H1 (cell line): ENCODE data around the gene FUT2. TPM values are rescaled to one million over a fixed set of nuclear protein-coding genes. Genes with fewer than 3 reads are reported as not detected.
A peak's percentile ranks its signal among the peaks of the same experiment; 100 is the strongest.

ENCODE experiments used
- CTCF ChIA-PET: fragments of 300-600 bp; sonication (Branson Sonifier 250); formaldehyde crosslinking; loops from one replicate; lab custom pipeline; 2021; ENCODE audit not compliant: partially characterized antibody; lab: Charles Lee
- POLR2A ChIA-PET: fragments of 300-600 bp; sonication (Branson Sonifier 250); formaldehyde crosslinking; loops from one replicate; lab custom pipeline; 2021; ENCODE audit warnings: inconsistent platforms; ENCODE audit not compliant: partially characterized antibody; lab: Charles Lee
- DNase-seq, 2 experiments: peaks; one replicate each; pipeline versions ENCODE4 v3.0.0 to v3.0.0-alpha.2; 2010 to 2022; ENCODE audit warnings: low spot score in 2 of 2, low read depth in 1 of 2, mixed read lengths in 1 of 2
- FAIRE-seq: peaks from 2 replicates; lab custom pipeline; 2011; peaks lifted over from hg19 to GRCh38; lab: Jason Lieb, UNC
- H2AFZ ChIP-seq: 2 replicates; pipeline ENCODE4 v1.8.1; 2012; ENCODE audit warnings: low read length, inconsistent platforms
- H2AK5ac ChIP-seq: 2 replicates; pipeline ENCODE4 v1.6.1; 2013; ENCODE audit warnings: low read depth, low read length
- H2BK120ac ChIP-seq: replicated peaks from 2 replicates; pipeline ENCODE3; 2013; ENCODE audit warnings: low read depth, low read length, inconsistent platforms
- H2BK12ac ChIP-seq: 2 replicates; pipeline ENCODE4 v1.6.1; 2013; ENCODE audit warnings: low read depth, low read length
- H2BK15ac ChIP-seq: 2 replicates; pipeline ENCODE4 v1.6.1; 2013; ENCODE audit warnings: low read length
- H2BK20ac ChIP-seq: 2 replicates; pipeline ENCODE4 v1.6.1; 2013; ENCODE audit warnings: low read length
- H2BK5ac ChIP-seq: 2 replicates; pipeline ENCODE4 v1.6.1; 2013; ENCODE audit warnings: low read depth, low read length
- H3K14ac ChIP-seq: 2 replicates; pipeline ENCODE4 v1.6.1; 2013; ENCODE audit warnings: inconsistent platforms; ENCODE audit not compliant: insufficient read length
- H3K18ac ChIP-seq: 2 replicates; pipeline ENCODE4 v1.6.1; 2013; ENCODE audit warnings: low read length; ENCODE audit errors: extremely low read depth
- H3K23ac ChIP-seq: 2 replicates; pipeline ENCODE4 v1.6.1; 2013; ENCODE audit warnings: inconsistent platforms; ENCODE audit not compliant: insufficient read length
- H3K23me2 ChIP-seq: 2 replicates; pipeline ENCODE4 v1.6.1; 2013; ENCODE audit warnings: low read depth, low read length
- H3K27ac ChIP-seq: 2 replicates; pipeline ENCODE4 v1.6.1; 2011; ENCODE audit warnings: low read depth, low read length, inconsistent platforms
- H3K27me3 ChIP-seq, 4 experiments: replicated peaks in 1 of 4; 1 replicate in 1 of 4; 2 replicates in 3 of 4; pipeline versions ENCODE4 v1.6.1 to v1.8.1; 2011 to 2013; ENCODE audit warnings: low read length in 3 of 4, mild to moderate bottlenecking in 3 of 4, inconsistent platforms in 2 of 4, mixed read lengths in 2 of 4, moderate library complexity in 1 of 4; ENCODE audit not compliant: control insufficient read depth in 3 of 4, insufficient read depth in 3 of 4; ENCODE audit errors: extremely low read depth in 1 of 4
- H3K36me3 ChIP-seq, 4 experiments: 2 replicates each; pipeline versions ENCODE4 v1.6.1 to v1.8.1; 2011 to 2013; ENCODE audit warnings: mild to moderate bottlenecking in 4 of 4, low read length in 3 of 4, moderate library complexity in 2 of 4, control low read depth in 1 of 4, inconsistent platforms in 1 of 4; ENCODE audit not compliant: insufficient read depth in 4 of 4, control insufficient read depth in 2 of 4
- H3K4ac ChIP-seq: replicated peaks from 2 replicates; pipeline ENCODE3; 2013; ENCODE audit warnings: low read length, low read depth, mixed read lengths, inconsistent platforms; ENCODE audit not compliant: insufficient read length
- H3K4me1 ChIP-seq, 4 experiments: replicated peaks in 1 of 4; 1 replicate in 1 of 4; 2 replicates in 3 of 4; pipeline versions ENCODE4 v1.6.1 to v1.8.1; 2011 to 2013; ENCODE audit warnings: low read length in 3 of 4, inconsistent platforms in 2 of 4, mixed read lengths in 1 of 4; ENCODE audit not compliant: insufficient read depth in 4 of 4, control insufficient read depth in 3 of 4
- H3K4me2 ChIP-seq, 2 experiments: 2 replicates each; pipeline versions ENCODE4 v1.6.1 to v1.8.1; 2011 to 2013; ENCODE audit warnings: low read depth in 2 of 2, low read length in 2 of 2, control low read depth in 1 of 2, inconsistent platforms in 1 of 2, mild to moderate bottlenecking in 1 of 2; ENCODE audit not compliant: insufficient read depth in 1 of 2
- H3K4me3 ChIP-seq, 4 experiments: fragments of 200-600, 300-600 bp in 1 of 4; sonication (generic), shearing (Covaris generic), sonication (Bioruptor Twin) in 1 of 4; 2 replicates each; pipeline versions ENCODE4 v1.5.1 to v1.8.1; 2011 to 2016; ENCODE audit warnings: low read length in 4 of 4, low read depth in 3 of 4, control low read depth in 2 of 4, inconsistent platforms in 2 of 4, mild to moderate bottlenecking in 2 of 4, mixed read lengths in 1 of 4, moderate library complexity in 1 of 4; ENCODE audit not compliant: insufficient read depth in 2 of 4; ENCODE audit errors: extremely low read depth in 1 of 4
- H3K56ac ChIP-seq: replicated peaks from 2 replicates; pipeline ENCODE3; 2013; ENCODE audit warnings: low read depth, mild to moderate bottlenecking, mixed read lengths, low read length, inconsistent platforms; ENCODE audit not compliant: insufficient read length
- H3K79me1 ChIP-seq: 2 replicates; pipeline ENCODE4 v1.6.1; 2013; ENCODE audit warnings: low read depth, low read length, control low read depth
- H3K79me2 ChIP-seq, 2 experiments: 2 replicates each; pipeline versions ENCODE4 v1.6.1 to v1.8.1; 2012 to 2013; ENCODE audit warnings: low read length in 2 of 2, mild to moderate bottlenecking in 2 of 2, inconsistent platforms in 1 of 2; ENCODE audit not compliant: insufficient read depth in 2 of 2, control insufficient read depth in 1 of 2
- H3K9ac ChIP-seq, 4 experiments: replicated peaks in 1 of 4; 1 replicate in 1 of 4; 2 replicates in 3 of 4; pipeline versions ENCODE4 v1.6.1 to v1.8.1; 2011 to 2013; ENCODE audit warnings: low read depth in 3 of 4, low read length in 3 of 4, control low read depth in 2 of 4, mild to moderate bottlenecking in 2 of 4, moderate library complexity in 2 of 4, inconsistent platforms in 1 of 4; ENCODE audit errors: extremely low read depth in 1 of 4
- H3K9me3 ChIP-seq, 2 experiments: 2 replicates each; pipeline versions ENCODE4 v1.6.1 to v1.8.1; 2012 to 2013; ENCODE audit warnings: mild to moderate bottlenecking in 2 of 2, moderate library complexity in 2 of 2, control low read depth in 1 of 2, inconsistent platforms in 1 of 2, low read depth in 1 of 2, low read length in 1 of 2, mixed read lengths in 1 of 2; ENCODE audit not compliant: insufficient read depth in 2 of 2
- H4K20me1 ChIP-seq, 2 experiments: replicated peaks in 1 of 2; 2 replicates each; pipeline versions ENCODE3 to v1.8.1; 2011 to 2013; ENCODE audit warnings: inconsistent platforms in 2 of 2, low read length in 2 of 2, mild to moderate bottlenecking in 1 of 2; ENCODE audit not compliant: insufficient read depth in 2 of 2, control insufficient read depth in 1 of 2
- H4K5ac ChIP-seq: 2 replicates; pipeline ENCODE4 v1.6.1; 2013; ENCODE audit warnings: low read length, low read depth, mixed read lengths, inconsistent platforms; ENCODE audit not compliant: insufficient read length
- H4K8ac ChIP-seq: 2 replicates; pipeline ENCODE4 v1.8.0; 2013; ENCODE audit warnings: mild to moderate bottlenecking, moderate library complexity, low read length, inconsistent platforms; ENCODE audit not compliant: insufficient read depth; ENCODE audit errors: extremely low read depth
- H4K91ac ChIP-seq: replicated peaks from 2 replicates; pipeline ENCODE3; 2013; ENCODE audit warnings: low read length, mixed read lengths, inconsistent platforms; ENCODE audit not compliant: insufficient read length
- CBX8 ChIP-seq: fragments of 300-800, 300-1000 bp; sonication (generic); IDR thresholded peaks from 2 replicates; pipeline ENCODE4 v1.7.1; 2016; ENCODE audit warnings: low read depth, low read length, borderline replicate concordance
- RBBP5 ChIP-seq: IDR thresholded peaks from 2 replicates; pipeline ENCODE4 v1.7.1; 2012; ENCODE audit warnings: low read depth, mild to moderate bottlenecking, inconsistent platforms, low read length, moderate library complexity, borderline replicate concordance
- RFX5 ChIP-seq: IDR thresholded peaks from 2 replicates; pipeline ENCODE4 v1.6.1; 2011; ENCODE audit warnings: low read depth, low read length, improper control_type of control experiment, borderline replicate concordance
- SIX5 ChIP-seq: IDR thresholded peaks from 2 replicates; pipeline ENCODE4 v1.6.1; 2011; ENCODE audit warnings: mild to moderate bottlenecking, low read depth, low read length
- SP4 ChIP-seq: IDR thresholded peaks from 2 replicates; pipeline ENCODE4 v1.6.1; 2012; ENCODE audit warnings: low read length, inconsistent platforms
- TEAD4 ChIP-seq: IDR thresholded peaks from 2 replicates; pipeline ENCODE4 v1.6.1; 2012; ENCODE audit warnings: low read depth, low read length, inconsistent platforms, mixed read lengths
- WGBS, 2 experiments: shearing (Covaris generic) in 1 of 2; methylation state at CpG; one replicate each; pipeline versions ENCODE4 v1.1.6 to v1.1.7; 2013 to 2015; ENCODE audit warnings: low lambda C conversion rate in 2 of 2, mixed read lengths in 2 of 2, inconsistent platforms in 1 of 2, low coverage in 1 of 2, missing lambda C conversion rate in 1 of 2; ENCODE audit not compliant: insufficient replicate concordance in 2 of 2, insufficient coverage in 1 of 2, insufficient read length in 1 of 2; ENCODE audit errors: extremely low coverage in 1 of 2, missing lambda C conversion rate in 1 of 2; 5-methylcytosine and 5-hydroxymethylcytosine counted together
- polyA plus RNA-seq, 7 experiments: library from polyadenylated mRNA; depleted of rRNA in 3 of 7; stranded (reverse) in 5 of 7; unstranded in 2 of 7; fragments of >200 nt in 5 of 7; fragments of 200-250 nt in 2 of 7; gene quantifications; 1 replicate in 5 of 7; 2 replicates in 1 of 7; 4 replicates in 1 of 7; pipeline versions ENCODE4 v1.2.1 to v1.2.3, GENCODE V29; 2011 to 2013; ENCODE audit warnings: missing spikeins in 2 of 7, mixed read lengths in 2 of 7
- total RNA-seq: library from RNA; stranded (reverse); fragmentation: NEBNext Ultra II Directional; extraction: Animal tissue kit (Norgen Biotek cat#: 25700); gene quantifications from 2 replicates; pipeline ENCODE4 v1.2.1, GENCODE V29; 2021

The FUT2 gene
- total and polyA plus RNA-seq, 2 of the 8 experiments (the other 6 are each of a cell fraction or from before 2014, with no cell fraction given), result 5.0 to 5.6 TPM

DNA sequence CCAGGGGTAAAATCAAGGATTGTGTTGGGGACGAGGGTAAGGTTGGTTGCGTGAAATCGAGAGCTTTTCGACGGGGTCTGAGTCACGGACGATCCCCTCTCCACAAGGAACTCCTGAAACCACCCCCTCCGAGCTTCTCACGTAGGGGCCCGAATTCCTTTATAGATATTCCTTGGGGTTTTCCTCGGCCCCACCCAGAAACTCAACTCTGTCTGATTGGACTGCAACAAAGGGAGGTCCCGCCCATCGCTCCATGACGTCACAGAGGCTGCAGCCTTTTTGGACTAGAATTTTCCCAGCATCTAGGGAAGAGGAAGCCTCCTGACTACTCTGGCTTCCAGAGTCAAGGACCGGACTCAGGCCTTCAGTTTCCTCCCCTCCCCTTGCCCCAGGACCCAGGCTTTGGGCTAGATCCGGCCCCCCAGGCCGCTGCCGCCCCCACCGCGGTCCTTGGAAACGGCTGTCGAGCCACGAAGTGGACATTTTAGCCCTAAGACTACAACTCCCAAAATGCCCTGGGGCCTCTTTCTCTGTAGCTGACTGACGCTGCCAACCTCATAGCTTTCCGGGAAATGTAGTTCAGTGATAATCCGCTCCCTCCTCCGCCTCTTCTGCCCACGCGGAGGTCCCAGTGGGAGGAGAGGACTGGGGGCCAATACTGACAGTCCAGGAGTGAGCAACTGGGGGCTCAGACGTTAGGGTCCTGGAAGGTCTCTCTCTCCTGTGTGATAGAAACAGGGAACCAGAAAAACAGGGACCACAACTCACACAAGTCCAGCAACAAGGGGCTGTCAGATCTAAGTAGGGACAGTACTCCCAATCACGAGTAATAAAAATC, 51.2 kb downstream of the FUT2 start, which contains the start of gene IZUMO1:
Gene IZUMO1 (minus strand): TSS at position 172 of the 838 bp plus-strand sequence. CDS start 1,050 bp downstream, outside the sequence.
- peak within 1 kb of the TSS; percentile 41; the same call in 1 of the 2 replicates for H4K8ac ChIP-seq
- CTCF ChIA-PET, result interaction anchor here (1.1 to 1.2 kb wide), 2 partner anchors 34 to 36 kb away, joined by 3 read pairs; no protein-coding TSS in a partner anchor
- H3K4me1 ChIP-seq, result peaks cover 4 to 6% (median 5%) of the 10 kb centered on the region in 4 experiments
- peak within 1 kb of the TSS; percentile 75 for H2BK5ac ChIP-seq
- no peaks in the 10 kb centered on the region for H3K27me3 ChIP-seq
- FAIRE-seq (no peak), DNase-seq (peak in 1 of 2 experiments; percentile 97)
- peak within 1 kb of the TSS; percentile 57 to 73 (median 61) for H3K4me3 ChIP-seq
- POLR2A ChIA-PET, result interaction anchor here (0.8 to 5.6 kb wide), 17 partner anchors 8 to 145 kb away, joined by 3 to 30 read pairs (median 5); partner anchors contain the start of genes CA11 and FUT2
- H3K9ac ChIP-seq, result peak within 1 kb of the TSS in 3 of 4 experiments; percentile 22 to 35 (median 31); a peak in 3 of 7 replicates
- H4K91ac ChIP-seq, result no peak within 1 kb of the TSS
- H3K36me3 ChIP-seq, result peaks cover 11 to 30% (median 15%) of the 10 kb centered on the region in 4 experiments
- H3K9me3 ChIP-seq, result no peaks in the 10 kb centered on the region
- H3K4me2 ChIP-seq, result peak within 1 kb of the TSS; percentile 73 to 78
- peaks cover 3 to 7% of the 10 kb centered on the region in 2 experiments for H4K20me1 ChIP-seq
- peaks cover 14% of the 10 kb centered on the region for H3K79me1 ChIP-seq
- H3K79me2 ChIP-seq, result peaks cover 3 to 23% of the 10 kb centered on the region in 2 experiments; a peak in 3 of 4 replicates
- H3K14ac ChIP-seq, result no peak within 1 kb of the TSS
- no peak within 1 kb of the TSS for H2BK20ac ChIP-seq
- H2AFZ ChIP-seq, result no peak within 1 kb of the TSS
- peak within 1 kb of the TSS; percentile 80 for H2BK12ac ChIP-seq
- peak within 1 kb of the TSS; percentile 3 for H2BK120ac ChIP-seq
- H3K18ac ChIP-seq, result peak within 1 kb of the TSS; percentile 78; the same call in 1 of the 2 replicates
- peak within 1 kb of the TSS; percentile 10 for H3K4ac ChIP-seq
- 0 out of 2 replicates have a peak within 1 kb of the TSS, but pooled peaks have one; percentile 8 for H2BK15ac ChIP-seq
- H3K56ac ChIP-seq, result no peak within 1 kb of the TSS
- peaks cover 6% of the 10 kb centered on the region; the same call in 1 of the 2 replicates for H3K23me2 ChIP-seq
- 5% methylated on average over 31 of the region's 31 CpGs; no CpG with 5 or more reads in 1 of the 2 experiments for WGBS, 2 experiments
- H2AK5ac ChIP-seq, result peak within 1 kb of the TSS; percentile 93; the same call in 1 of the 2 replicates
- H3K23ac ChIP-seq, result no peak within 1 kb of the TSS
- peak within 1 kb of the TSS; percentile 66; the same call in 1 of the 2 replicates for H3K27ac ChIP-seq
- peak within 1 kb of the TSS; percentile 59 for H4K5ac ChIP-seq
- TF ChIP-seq SP4, result peak; percentile 77; the same call in 1 of the 2 replicates
- no peak for TF ChIP-seq TEAD4
- TF ChIP-seq RBBP5, result 0 out of 2 replicates have a peak, but pooled peaks have one; percentile 17
- no peak for TF ChIP-seq CBX8
- peak; percentile 96 for TF ChIP-seq SIX5
- no peak for TF ChIP-seq RFX5
